IMR-90 (cell line): ENCODE results near the gene SOX8.

Source experiments
- CEBPB ChIP-seq: IDR thresholded peaks from 2 replicates; pipeline ENCODE4 v1.6.1; 2012; ENCODE audit warnings: low read depth, low read length, improper control_type of control experiment
- CHD1 ChIP-seq: IDR thresholded peaks from 2 replicates; pipeline ENCODE4 v1.6.1; 2012; ENCODE audit warnings: low read depth, low read length, improper control_type of control experiment
- MAFK ChIP-seq: IDR thresholded peaks from 2 replicates; pipeline ENCODE4 v1.6.1; 2012; ENCODE audit warnings: low read depth, low read length, improper control_type of control experiment
- MAZ ChIP-seq: IDR thresholded peaks from 2 replicates; pipeline ENCODE4 v1.6.1; 2012; ENCODE audit warnings: low read depth, mild to moderate bottlenecking, low read length, improper control_type of control experiment, moderate library complexity, borderline replicate concordance
- MXI1 ChIP-seq: IDR thresholded peaks from 2 replicates; pipeline ENCODE4 v1.6.1; 2012; ENCODE audit warnings: low read depth, mild to moderate bottlenecking, low read length, moderate library complexity, borderline replicate concordance
- POLR2A ChIP-seq: IDR thresholded peaks from 2 replicates; pipeline ENCODE4 v1.6.1; 2012; ENCODE audit warnings: mild to moderate bottlenecking, low read depth, low read length
- RAD21 ChIP-seq: IDR thresholded peaks from 2 replicates; pipeline ENCODE4 v1.6.1; 2012; ENCODE audit warnings: low read length, improper control_type of control experiment
- RCOR1 ChIP-seq: IDR thresholded peaks from 2 replicates; pipeline ENCODE4 v1.6.1; 2012; ENCODE audit warnings: mild to moderate bottlenecking, low read length, improper control_type of control experiment; ENCODE audit not compliant: insufficient replicate concordance
- RFX5 ChIP-seq: IDR thresholded peaks from 2 replicates; pipeline ENCODE4 v1.8.0; 2012; ENCODE audit warnings: low read depth, mild to moderate bottlenecking, low read length, moderate library complexity
- SMC3 ChIP-seq: fragments of 150-350 bp; IDR thresholded peaks from 2 replicates; pipeline ENCODE4 v1.6.1; 2016; ENCODE audit warnings: low read depth, mild to moderate bottlenecking, antibody characterized with exemption, low read length, moderate library complexity
- TF ChIP-seq, protein P1 (sequence below): conservative IDR thresholded peaks from 2 replicates; pipeline ENCODE4 v1.5.1; 2012; ENCODE audit warnings: mild to moderate bottlenecking, low read depth, low read length, improper control_type of control experiment
- TF ChIP-seq, protein P2 (sequence below): fragments of 150-350 bp; IDR thresholded peaks from 2 replicates; pipeline ENCODE4 v1.6.1; 2017; ENCODE audit warnings: mild to moderate bottlenecking, antibody characterized with exemption, low read length, low read depth
- TF ChIP-seq, protein P3 (sequence below): fragments of 150-350 bp; IDR thresholded peaks from 2 replicates; pipeline ENCODE4 v1.6.1; 2016; ENCODE audit warnings: low read depth, mild to moderate bottlenecking, low read length, moderate library complexity, borderline replicate concordance

DNA sequence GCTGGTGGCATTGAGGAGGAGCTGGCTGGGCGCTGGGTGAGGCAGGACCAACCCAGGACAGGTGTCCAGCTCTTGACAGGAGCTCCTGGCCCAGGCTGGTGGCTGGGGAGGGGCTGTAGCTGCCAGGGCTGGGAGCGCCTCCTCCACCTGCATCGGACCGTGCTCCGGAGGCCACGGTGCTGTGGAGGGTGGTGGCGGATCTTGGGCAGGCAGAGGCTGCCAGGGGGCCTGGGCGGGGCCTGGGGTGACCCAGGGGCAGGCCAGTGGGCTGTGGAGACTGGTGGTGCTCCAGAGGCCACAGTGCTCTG is 32.0 kb downstream of the SOX8 start:
- TF ChIP-seq, protein P1, sequence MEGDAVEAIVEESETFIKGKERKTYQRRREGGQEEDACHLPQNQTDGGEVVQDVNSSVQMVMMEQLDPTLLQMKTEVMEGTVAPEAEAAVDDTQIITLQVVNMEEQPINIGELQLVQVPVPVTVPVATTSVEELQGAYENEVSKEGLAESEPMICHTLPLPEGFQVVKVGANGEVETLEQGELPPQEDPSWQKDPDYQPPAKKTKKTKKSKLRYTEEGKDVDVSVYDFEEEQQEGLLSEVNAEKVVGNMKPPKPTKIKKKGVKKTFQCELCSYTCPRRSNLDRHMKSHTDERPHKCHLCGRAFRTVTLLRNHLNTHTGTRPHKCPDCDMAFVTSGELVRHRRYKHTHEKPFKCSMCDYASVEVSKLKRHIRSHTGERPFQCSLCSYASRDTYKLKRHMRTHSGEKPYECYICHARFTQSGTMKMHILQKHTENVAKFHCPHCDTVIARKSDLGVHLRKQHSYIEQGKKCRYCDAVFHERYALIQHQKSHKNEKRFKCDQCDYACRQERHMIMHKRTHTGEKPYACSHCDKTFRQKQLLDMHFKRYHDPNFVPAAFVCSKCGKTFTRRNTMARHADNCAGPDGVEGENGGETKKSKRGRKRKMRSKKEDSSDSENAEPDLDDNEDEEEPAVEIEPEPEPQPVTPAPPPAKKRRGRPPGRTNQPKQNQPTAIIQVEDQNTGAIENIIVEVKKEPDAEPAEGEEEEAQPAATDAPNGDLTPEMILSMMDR: no peak
- TF ChIP-seq MXI1 (no peak), MAZ (no peak), RAD21 (no peak), RCOR1 (no peak), CEBPB (no peak), RFX5 (no peak), MAFK (no peak), POLR2A (no peak), SMC3 (no peak), CHD1 (no peak)
- TF ChIP-seq, protein P2, sequence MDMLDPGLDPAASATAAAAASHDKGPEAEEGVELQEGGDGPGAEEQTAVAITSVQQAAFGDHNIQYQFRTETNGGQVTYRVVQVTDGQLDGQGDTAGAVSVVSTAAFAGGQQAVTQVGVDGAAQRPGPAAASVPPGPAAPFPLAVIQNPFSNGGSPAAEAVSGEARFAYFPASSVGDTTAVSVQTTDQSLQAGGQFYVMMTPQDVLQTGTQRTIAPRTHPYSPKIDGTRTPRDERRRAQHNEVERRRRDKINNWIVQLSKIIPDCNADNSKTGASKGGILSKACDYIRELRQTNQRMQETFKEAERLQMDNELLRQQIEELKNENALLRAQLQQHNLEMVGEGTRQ: no peak
- TF ChIP-seq, protein P3, sequence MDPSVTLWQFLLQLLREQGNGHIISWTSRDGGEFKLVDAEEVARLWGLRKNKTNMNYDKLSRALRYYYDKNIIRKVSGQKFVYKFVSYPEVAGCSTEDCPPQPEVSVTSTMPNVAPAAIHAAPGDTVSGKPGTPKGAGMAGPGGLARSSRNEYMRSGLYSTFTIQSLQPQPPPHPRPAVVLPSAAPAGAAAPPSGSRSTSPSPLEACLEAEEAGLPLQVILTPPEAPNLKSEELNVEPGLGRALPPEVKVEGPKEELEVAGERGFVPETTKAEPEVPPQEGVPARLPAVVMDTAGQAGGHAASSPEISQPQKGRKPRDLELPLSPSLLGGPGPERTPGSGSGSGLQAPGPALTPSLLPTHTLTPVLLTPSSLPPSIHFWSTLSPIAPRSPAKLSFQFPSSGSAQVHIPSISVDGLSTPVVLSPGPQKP: no peak
